Endodermal cell (in vitro differentiated cells): ENCODE results near the gene TIMM13. TPM values are rescaled to one million over a fixed set of nuclear protein-coding genes. Genes with fewer than 3 reads are reported as not detected.

Experiments
- DNase-seq: peaks from one replicate; pipeline ENCODE4 v3.0.0-alpha.2; 2017
- H3K27ac ChIP-seq: 2 replicates; pipeline ENCODE4 v1.5.1; 2013; ENCODE audit warnings: mild to moderate bottlenecking, low read depth, low read length, moderate library complexity
- H3K27me3 ChIP-seq: 2 replicates; pipeline ENCODE4 v1.6.1; 2013; ENCODE audit warnings: mild to moderate bottlenecking, low read length, moderate library complexity; ENCODE audit not compliant: insufficient read depth, control insufficient read depth, poor library complexity, severe bottlenecking
- H3K36me3 ChIP-seq: 2 replicates; pipeline ENCODE4 v1.7.0; 2013; ENCODE audit warnings: mild to moderate bottlenecking, low read length, moderate library complexity; ENCODE audit not compliant: control insufficient read depth, insufficient read depth
- H3K4me1 ChIP-seq: one replicate; pipeline ENCODE4 v1.7.0; 2013; ENCODE audit warnings: low read length; ENCODE audit not compliant: control insufficient read depth, insufficient read depth
- H3K4me3 ChIP-seq: 2 replicates; pipeline ENCODE4 v1.5.1; 2013; ENCODE audit warnings: mild to moderate bottlenecking, low read length, moderate library complexity
- H3K9ac ChIP-seq: 2 replicates; pipeline ENCODE4 v1.6.1; 2013; ENCODE audit warnings: mild to moderate bottlenecking, low read length, moderate library complexity; ENCODE audit not compliant: poor library complexity, severe bottlenecking; ENCODE audit errors: extremely low read depth
- H3K9me3 ChIP-seq: 2 replicates; pipeline ENCODE4 v1.6.1; 2013; ENCODE audit warnings: mild to moderate bottlenecking, low read length, moderate library complexity; ENCODE audit not compliant: control insufficient read depth
- H3K27ac Mint-ChIP-seq: 2 replicates; pipeline ENCODE4 v1.8.0; 2020; ENCODE audit warnings: mixed read lengths
- H3K27me3 Mint-ChIP-seq: 2 replicates; pipeline ENCODE4 v1.8.0; 2021; ENCODE audit warnings: mild to moderate bottlenecking, mixed read lengths; ENCODE audit not compliant: insufficient read depth
- H3K36me3 Mint-ChIP-seq: 2 replicates; pipeline ENCODE4 v1.8.0; 2020; ENCODE audit warnings: low read depth, mixed read lengths
- H3K4me1 Mint-ChIP-seq: 2 replicates; pipeline ENCODE4 v1.8.0; 2020; ENCODE audit warnings: mixed read lengths
- H3K4me3 Mint-ChIP-seq: 2 replicates; pipeline ENCODE4 v1.8.0; 2020; ENCODE audit warnings: mild to moderate bottlenecking, moderate library complexity, mixed read lengths
- H3K9me3 Mint-ChIP-seq: 2 replicates; pipeline ENCODE4 v1.8.0; 2020; ENCODE audit warnings: mild to moderate bottlenecking, mixed read lengths
- CTCF ChIP-seq: fragments of 200-600 bp; sonication (generic); conservative IDR thresholded peaks from 2 replicates; pipeline ENCODE4 v1.5.0; 2021; ENCODE audit warnings: antibody characterized with exemption, mild to moderate bottlenecking
- WGBS, 2 experiments: methylation state at CpG; one replicate each; pipeline versions ENCODE4 v1.1.5 to v1.1.7; 2013; ENCODE audit warnings: missing lambda C conversion rate in 2 of 2, mixed read lengths in 1 of 2; ENCODE audit not compliant: insufficient coverage in 1 of 2, insufficient read length in 1 of 2; 5-methylcytosine and 5-hydroxymethylcytosine counted together
- total RNA-seq, 2 donors: library from RNA; stranded (reverse); fragmentation: NEBNext Ultra II Directional in 1 of 2; extraction: Animal tissue kit (Norgen Biotek cat#: 25700) in 1 of 2; gene quantifications; 2 replicates in 1 of 2; 3 replicates in 1 of 2; pipeline ENCODE4 v1.2.1, GENCODE V29; 2021

The TIMM13 gene
- total RNA-seq, 2 donors from 2014 or later = 149 to 175 TPM

GRCh38 chr19:2446381-2446780, 19.0 kb upstream of the TIMM13 start:
- Mint-ChIP-seq H3K27me3 (no peaks in the 10 kb centered on the region), H3K4me1 (peaks cover 2% of the 10 kb centered on the region), H3K36me3 (peaks cover 24% of the 10 kb centered on the region), H3K9me3 (no peaks in the 10 kb centered on the region), H3K27ac (peak overlapping the region; percentile 55), H3K4me3 (no peak overlapping the region)
- no peak for DNase-seq
- H3K27me3 ChIP-seq = no peaks in the 10 kb centered on the region
- H3K4me3 ChIP-seq = no peak overlapping the region
- no peaks in the 10 kb centered on the region for H3K9me3 ChIP-seq
- peak overlapping the region; percentile 44 for H3K27ac ChIP-seq
- TF ChIP-seq CTCF = no peak
- peaks cover 23% of the 10 kb centered on the region for H3K36me3 ChIP-seq
- WGBS, 2 experiments = 94 to 96% methylated on average over 12 to 19 of the region's 19 CpGs
- H3K4me1 ChIP-seq = no peaks in the 10 kb centered on the region
- no peak overlapping the region for H3K9ac ChIP-seq

- no peak for TF ChIP-seq CTCF
- no peaks in the 10 kb centered on the region for H3K9me3 ChIP-seq
- no peak overlapping the region for H3K4me3 ChIP-seq
- H3K9ac ChIP-seq = no peak overlapping the region
- 95 to 98% methylated on average over 27 to 34 of the region's 34 CpGs for WGBS, 2 experiments
- Mint-ChIP-seq H3K9me3 (no peaks in the 10 kb centered on the region), H3K27me3 (no peaks in the 10 kb centered on the region), H3K4me3 (no peak overlapping the region), H3K27ac (no peak overlapping the region), H3K4me1 (peaks cover 2% of the 10 kb centered on the region), H3K36me3 (peaks cover 26% of the 10 kb centered on the region)
- H3K27ac ChIP-seq = no peak overlapping the region
- H3K36me3 ChIP-seq = peaks cover 10% of the 10 kb centered on the region
- no peak for DNase-seq
- H3K27me3 ChIP-seq = no peaks in the 10 kb centered on the region
- H3K4me1 ChIP-seq = no peaks in the 10 kb centered on the region
These were observed 17.0 kb upstream of the TIMM13 start for GRCh38 chr19:2444251-2445002.

DNA sequence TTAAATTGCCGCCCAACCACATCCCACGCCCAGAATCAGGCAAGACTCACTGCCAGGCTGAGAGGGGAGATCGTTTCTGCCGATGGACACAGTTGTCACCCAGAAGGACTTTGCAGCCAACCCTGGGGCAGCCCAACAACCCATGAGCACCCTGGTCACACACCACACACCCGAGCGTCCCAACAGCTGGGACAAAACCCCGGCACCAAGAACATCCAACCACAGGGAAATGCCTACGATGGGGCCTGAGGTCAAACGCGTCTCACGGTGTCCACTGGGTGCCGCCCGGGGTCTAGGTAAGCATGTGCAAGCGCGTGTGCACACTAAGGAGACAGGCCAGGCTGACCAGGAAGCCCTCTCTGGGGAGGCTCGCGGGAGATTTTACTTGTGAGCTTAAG, 16.4 kb upstream of the TIMM13 start:
- H3K4me3 ChIP-seq = no peak overlapping the region
- H3K4me1 ChIP-seq = no peaks in the 10 kb centered on the region
- Mint-ChIP-seq H3K36me3 (peaks cover 22% of the 10 kb centered on the region), H3K27me3 (no peaks in the 10 kb centered on the region), H3K9me3 (no peaks in the 10 kb centered on the region), H3K4me1 (peaks cover 2% of the 10 kb centered on the region), H3K4me3 (no peak overlapping the region), H3K27ac (no peak overlapping the region)
- no peaks in the 10 kb centered on the region for H3K9me3 ChIP-seq
- no peak overlapping the region for H3K27ac ChIP-seq
- H3K9ac ChIP-seq = no peak overlapping the region
- WGBS, 2 experiments = 96% methylated on average over 13 to 17 of the region's 17 CpGs
- peaks cover 10% of the 10 kb centered on the region for H3K36me3 ChIP-seq
- DNase-seq = no peak
- no peaks in the 10 kb centered on the region for H3K27me3 ChIP-seq
- no peak for TF ChIP-seq CTCF
